ENCODE data around the gene GJB4.

The GJB4 gene

DNA sequence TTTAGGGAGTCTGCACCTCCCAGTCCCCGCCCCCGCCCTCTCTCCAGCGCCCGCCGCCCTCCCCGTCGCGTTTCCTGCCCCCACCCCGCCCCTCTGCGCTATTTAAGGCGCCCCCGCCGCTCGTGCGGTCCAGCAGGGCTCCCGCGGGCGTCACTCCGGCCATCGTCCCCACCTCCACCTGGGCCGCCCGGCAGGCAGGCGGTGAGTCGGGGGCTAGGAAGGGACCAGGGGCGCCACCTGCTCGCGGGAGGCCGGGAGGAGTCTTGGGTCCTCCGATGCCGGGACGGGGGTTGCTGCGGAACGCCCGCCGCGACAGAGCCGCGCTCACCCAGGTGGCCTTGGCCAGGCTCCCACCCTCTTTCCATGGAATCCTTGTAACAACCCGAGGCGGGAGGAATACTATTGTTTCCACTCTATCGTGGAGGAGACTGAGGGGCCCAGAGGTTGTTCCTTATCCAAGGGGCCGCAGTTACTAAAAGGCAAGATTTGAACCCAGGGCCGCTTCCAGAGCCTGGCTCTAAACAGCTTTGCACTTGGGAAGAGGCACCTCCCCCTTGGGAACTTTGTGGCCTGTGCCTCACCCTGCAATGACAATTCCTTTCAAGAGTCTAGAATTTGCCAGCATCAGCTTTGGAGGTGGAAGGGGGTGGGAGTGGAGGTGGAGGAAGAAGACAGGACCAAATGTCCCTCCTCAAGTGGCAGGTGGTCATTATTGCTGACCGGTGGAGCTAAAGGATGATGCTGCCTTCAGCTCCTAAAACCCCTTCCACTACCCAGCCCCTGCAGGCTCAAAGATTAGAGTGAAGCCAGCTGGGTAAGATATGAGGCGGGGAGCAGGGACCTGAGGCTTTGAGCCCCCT, 33.6 kb downstream of the GJB4 start, which contains the start of gene GJA4:
Gene GJA4 (plus strand): TSS at position 132 of the 860 bp plus-strand sequence. CDS start 1,215 bp downstream, outside the sequence.
- no peak within 1 kb of the TSS for H3K27ac ChIP-seq
- H3K27me3 ChIP-seq (ENCODE audit: insufficient read depth, low read depth): no peaks in the 10 kb centered on the region
- no peak within 1 kb of the TSS for H3K9ac ChIP-seq
- H3K4me3 ChIP-seq (IDR thresholded peaks at IDR 0.05; ENCODE audit: insufficient read depth, low read depth, low read length): no peak within 1 kb of the TSS
- H3K4me2 ChIP-seq: no peak within 1 kb of the TSS
- no peaks in the 10 kb centered on the region for H3K79me2 ChIP-seq (ENCODE audit: insufficient read depth, low read depth)
- no peak within 1 kb of the TSS for H2AFZ ChIP-seq (ENCODE audit: low read depth)
- H3K4me1 ChIP-seq (ENCODE audit: low read depth, poor library complexity, severe bottlenecking): peaks cover 8% of the 10 kb centered on the region
- no peaks in the 10 kb centered on the region for H4K20me1 ChIP-seq (ENCODE audit: insufficient read depth)
- no peaks in the 10 kb centered on the region for H3K36me3 ChIP-seq (ENCODE audit: insufficient read depth)
- TF ChIP-seq, protein P1, sequence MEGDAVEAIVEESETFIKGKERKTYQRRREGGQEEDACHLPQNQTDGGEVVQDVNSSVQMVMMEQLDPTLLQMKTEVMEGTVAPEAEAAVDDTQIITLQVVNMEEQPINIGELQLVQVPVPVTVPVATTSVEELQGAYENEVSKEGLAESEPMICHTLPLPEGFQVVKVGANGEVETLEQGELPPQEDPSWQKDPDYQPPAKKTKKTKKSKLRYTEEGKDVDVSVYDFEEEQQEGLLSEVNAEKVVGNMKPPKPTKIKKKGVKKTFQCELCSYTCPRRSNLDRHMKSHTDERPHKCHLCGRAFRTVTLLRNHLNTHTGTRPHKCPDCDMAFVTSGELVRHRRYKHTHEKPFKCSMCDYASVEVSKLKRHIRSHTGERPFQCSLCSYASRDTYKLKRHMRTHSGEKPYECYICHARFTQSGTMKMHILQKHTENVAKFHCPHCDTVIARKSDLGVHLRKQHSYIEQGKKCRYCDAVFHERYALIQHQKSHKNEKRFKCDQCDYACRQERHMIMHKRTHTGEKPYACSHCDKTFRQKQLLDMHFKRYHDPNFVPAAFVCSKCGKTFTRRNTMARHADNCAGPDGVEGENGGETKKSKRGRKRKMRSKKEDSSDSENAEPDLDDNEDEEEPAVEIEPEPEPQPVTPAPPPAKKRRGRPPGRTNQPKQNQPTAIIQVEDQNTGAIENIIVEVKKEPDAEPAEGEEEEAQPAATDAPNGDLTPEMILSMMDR (conservative IDR thresholded peaks at IDR 0.05; ENCODE audit: low read depth, low read length): no peak

DNA sequence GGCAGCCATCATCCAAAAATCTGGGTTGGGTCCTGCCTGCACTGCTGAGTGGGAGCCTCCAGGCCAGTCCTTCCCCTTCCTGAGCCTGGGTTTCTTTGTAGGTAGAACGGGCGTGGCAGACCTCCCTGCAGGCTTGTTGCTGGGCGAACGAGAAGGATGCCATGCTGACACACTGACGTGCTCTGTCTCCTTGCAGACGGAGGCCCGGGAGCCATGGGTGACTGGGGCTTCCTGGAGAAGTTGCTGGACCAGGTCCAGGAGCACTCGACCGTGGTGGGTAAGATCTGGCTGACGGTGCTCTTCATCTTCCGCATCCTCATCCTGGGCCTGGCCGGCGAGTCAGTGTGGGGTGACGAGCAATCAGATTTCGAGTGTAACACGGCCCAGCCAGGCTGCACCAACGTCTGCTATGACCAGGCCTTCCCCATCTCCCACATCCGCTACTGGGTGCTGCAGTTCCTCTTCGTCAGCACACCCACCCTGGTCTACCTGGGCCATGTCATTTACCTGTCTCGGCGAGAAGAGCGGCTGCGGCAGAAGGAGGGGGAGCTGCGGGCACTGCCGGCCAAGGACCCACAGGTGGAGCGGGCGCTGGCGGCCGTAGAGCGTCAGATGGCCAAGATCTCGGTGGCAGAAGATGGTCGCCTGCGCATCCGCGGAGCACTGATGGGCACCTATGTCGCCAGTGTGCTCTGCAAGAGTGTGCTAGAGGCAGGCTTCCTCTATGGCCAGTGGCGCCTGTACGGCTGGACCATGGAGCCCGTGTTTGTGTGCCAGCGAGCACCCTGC, 34.7 kb downstream of the GJB4 start:
- Histone ChIP-seq H3K4me1 (ENCODE audit: low read depth, poor library complexity, severe bottlenecking) (peaks cover 8% of the 10 kb centered on the region), H3K4me2 (no peak overlapping the region), H3K27ac (no peak overlapping the region), H3K27me3 (ENCODE audit: insufficient read depth, low read depth) (no peaks in the 10 kb centered on the region), H3K9ac (no peak overlapping the region), H3K4me3 (IDR thresholded peaks at IDR 0.05; ENCODE audit: insufficient read depth, low read depth, low read length) (no peak overlapping the region), H3K36me3 (ENCODE audit: insufficient read depth) (no peaks in the 10 kb centered on the region), H3K79me2 (ENCODE audit: insufficient read depth, low read depth) (no peaks in the 10 kb centered on the region), H4K20me1 (ENCODE audit: insufficient read depth) (no peaks in the 10 kb centered on the region), H2AFZ (ENCODE audit: low read depth) (no peak overlapping the region)
- TF ChIP-seq, protein P1 (conservative IDR thresholded peaks at IDR 0.05; ENCODE audit: low read depth, low read length): no peak

DNA sequence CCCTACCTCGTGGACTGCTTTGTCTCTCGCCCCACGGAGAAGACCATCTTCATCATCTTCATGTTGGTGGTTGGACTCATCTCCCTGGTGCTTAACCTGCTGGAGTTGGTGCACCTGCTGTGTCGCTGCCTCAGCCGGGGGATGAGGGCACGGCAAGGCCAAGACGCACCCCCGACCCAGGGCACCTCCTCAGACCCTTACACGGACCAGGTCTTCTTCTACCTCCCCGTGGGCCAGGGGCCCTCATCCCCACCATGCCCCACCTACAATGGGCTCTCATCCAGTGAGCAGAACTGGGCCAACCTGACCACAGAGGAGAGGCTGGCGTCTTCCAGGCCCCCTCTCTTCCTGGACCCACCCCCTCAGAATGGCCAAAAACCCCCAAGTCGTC, 35.2 kb downstream of the GJB4 start:
- no peak overlapping the region for H3K4me2 ChIP-seq
- no peaks in the 10 kb centered on the region for H3K36me3 ChIP-seq (ENCODE audit: insufficient read depth)
- no peak overlapping the region for H3K4me3 ChIP-seq (IDR thresholded peaks at IDR 0.05; ENCODE audit: insufficient read depth, low read depth, low read length)
- no peaks in the 10 kb centered on the region for H4K20me1 ChIP-seq (ENCODE audit: insufficient read depth)
- H2AFZ ChIP-seq (ENCODE audit: low read depth): no peak overlapping the region
- H3K27ac ChIP-seq: no peak overlapping the region
- H3K9ac ChIP-seq: no peak overlapping the region
- TF ChIP-seq, protein P1 (conservative IDR thresholded peaks at IDR 0.05; ENCODE audit: low read depth, low read length): no peak
- no peaks in the 10 kb centered on the region for H3K27me3 ChIP-seq (ENCODE audit: insufficient read depth, low read depth)
- H3K79me2 ChIP-seq (ENCODE audit: insufficient read depth, low read depth): no peaks in the 10 kb centered on the region
- peaks cover 7% of the 10 kb centered on the region for H3K4me1 ChIP-seq (ENCODE audit: low read depth, poor library complexity, severe bottlenecking)

DNA sequence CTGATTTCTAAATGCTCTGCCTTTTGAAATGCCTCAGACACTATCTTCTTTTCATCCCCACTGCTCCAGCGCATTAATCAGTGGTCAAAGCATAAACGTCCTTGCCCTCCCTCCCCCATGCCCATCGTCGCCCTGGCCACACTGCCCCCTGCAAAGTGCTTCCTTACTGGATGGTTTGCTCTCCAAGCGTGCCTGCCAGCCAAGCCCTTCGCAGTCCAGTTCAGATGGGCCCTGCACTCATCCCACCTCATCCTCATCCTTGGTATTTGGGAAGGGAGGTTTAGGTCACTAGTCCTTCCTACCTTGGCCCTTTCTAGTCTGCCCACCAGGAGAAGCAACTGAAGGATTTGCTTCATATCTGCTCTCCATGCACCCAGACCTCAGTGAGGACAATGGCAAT, 36.4 kb downstream of the GJB4 start:
- no peaks in the 10 kb centered on the region for H3K79me2 ChIP-seq (ENCODE audit: insufficient read depth, low read depth)

More for the DNA sequence above, 36.4 kb downstream of the GJB4 start:
- no peak overlapping the region for H2AFZ ChIP-seq (ENCODE audit: low read depth)
- TF ChIP-seq, protein P1 (conservative IDR thresholded peaks at IDR 0.05; ENCODE audit: low read depth, low read length): no peak
- H3K27ac ChIP-seq: no peak overlapping the region
- no peak overlapping the region for H3K4me3 ChIP-seq (IDR thresholded peaks at IDR 0.05; ENCODE audit: insufficient read depth, low read depth, low read length)
- H3K9ac ChIP-seq: no peak overlapping the region
- no peaks in the 10 kb centered on the region for H3K4me1 ChIP-seq (ENCODE audit: low read depth, poor library complexity, severe bottlenecking)
- H3K36me3 ChIP-seq (ENCODE audit: insufficient read depth): no peaks in the 10 kb centered on the region
- H4K20me1 ChIP-seq (ENCODE audit: insufficient read depth): no peaks in the 10 kb centered on the region
- no peak overlapping the region for H3K4me2 ChIP-seq
- no peaks in the 10 kb centered on the region for H3K27me3 ChIP-seq (ENCODE audit: insufficient read depth, low read depth)

Measured in KMS-11 (cell line).